Measurements from ENCODE around the gene IPCEF1. TPM values are rescaled to one million over a fixed set of nuclear protein-coding genes. Genes with fewer than 3 reads are reported as not detected.

The IPCEF1 gene
- total and polyA plus RNA-seq, 2 of the 8 experiments (the other 6 are each of a cell fraction or from before 2014, with no cell fraction given): 0.41 to 0.78 TPM

GRCh38 chr6:154236646-154237301 lies 119.8 kb downstream of the IPCEF1 start:
- no peak overlapping the region for H3K9ac ChIP-seq (replicated peaks in 1 of 4; ENCODE audit: extremely low read depth in 1 of 4, low read depth in 3 of 4, low read length in 3 of 4)
- no peak overlapping the region for H3K56ac ChIP-seq (replicated peaks; ENCODE audit: insufficient read length, low read depth, low read length)
- H2AFZ ChIP-seq (ENCODE audit: low read length): no peak overlapping the region
- H4K8ac ChIP-seq (ENCODE audit: extremely low read depth, insufficient read depth, low read length): no peak overlapping the region
- no peak overlapping the region for H4K5ac ChIP-seq (ENCODE audit: insufficient read length, low read depth, low read length)
- H3K9me3 ChIP-seq (ENCODE audit: insufficient read depth in 2 of 2, low read depth in 1 of 2, low read length in 1 of 2): no peaks in the 10 kb centered on the region
- H3K14ac ChIP-seq (ENCODE audit: insufficient read length): no peak overlapping the region
- no peak overlapping the region for H4K91ac ChIP-seq (replicated peaks; ENCODE audit: insufficient read length, low read length)
- H2AK5ac ChIP-seq (ENCODE audit: low read depth, low read length): no peak overlapping the region
- CTCF ChIA-PET (ENCODE audit: partially characterized antibody): interaction anchor here (1.4 to 1.7 kb wide), 2 partner anchors 9 to 71 kb away, joined by 4 to 5 read pairs; no protein-coding TSS in a partner anchor
- no peaks in the 10 kb centered on the region for H3K79me2 ChIP-seq (ENCODE audit: control insufficient read depth in 1 of 2, insufficient read depth in 2 of 2, low read length in 2 of 2)
- FAIRE-seq: no peak
- H3K4me2 ChIP-seq (ENCODE audit: insufficient read depth in 1 of 2, low read depth in 2 of 2, low read length in 2 of 2): no peak overlapping the region
- no peaks in the 10 kb centered on the region for H4K20me1 ChIP-seq (replicated peaks in 1 of 2; ENCODE audit: control insufficient read depth in 1 of 2, insufficient read depth in 2 of 2, low read length in 2 of 2)
- no peaks in the 10 kb centered on the region for H3K23me2 ChIP-seq (ENCODE audit: low read depth, low read length)
- H2BK120ac ChIP-seq (replicated peaks; ENCODE audit: low read depth, low read length): no peak overlapping the region
- no peaks in the 10 kb centered on the region for H3K27me3 ChIP-seq (replicated peaks in 1 of 4; ENCODE audit: control insufficient read depth in 3 of 4, extremely low read depth in 1 of 4, insufficient read depth in 3 of 4, low read length in 3 of 4)
- no peak overlapping the region for H3K4ac ChIP-seq (replicated peaks; ENCODE audit: insufficient read length, low read depth, low read length)
- H3K23ac ChIP-seq (ENCODE audit: insufficient read length): no peak overlapping the region
- no peak overlapping the region for H2BK20ac ChIP-seq (ENCODE audit: low read length)
- POLR2A ChIA-PET (ENCODE audit: partially characterized antibody): interaction anchor here (0.8 kb wide), 1 partner anchor 11 kb away, joined by 3 read pairs; no protein-coding TSS in a partner anchor
- H2BK12ac ChIP-seq (ENCODE audit: low read depth, low read length): no peak overlapping the region
- no peak overlapping the region for H2BK15ac ChIP-seq (ENCODE audit: low read length)
- WGBS, 2 experiments (ENCODE audit: extremely low coverage in 1 of 2, insufficient coverage in 1 of 2, insufficient read length in 1 of 2, insufficient replicate concordance in 2 of 2, low coverage in 1 of 2, low lambda C conversion rate in 2 of 2, missing lambda C conversion rate in 1 of 2): 85% methylated on average over 4 of the region's 4 CpGs; no CpG with 5 or more reads in 1 of the 2 experiments
- H3K4me1 ChIP-seq (replicated peaks in 1 of 4; ENCODE audit: control insufficient read depth in 3 of 4, insufficient read depth in 4 of 4, low read length in 3 of 4): no peaks in the 10 kb centered on the region
- H3K4me3 ChIP-seq (ENCODE audit: extremely low read depth in 1 of 4, insufficient read depth in 2 of 4, low read depth in 3 of 4, low read length in 4 of 4): no peak overlapping the region
- no peaks in the 10 kb centered on the region for H3K79me1 ChIP-seq (ENCODE audit: low read depth, low read length)
- no peak for DNase-seq (ENCODE audit: low read depth in 1 of 2, low spot score in 2 of 2)
- H3K36me3 ChIP-seq (ENCODE audit: control insufficient read depth in 2 of 4, insufficient read depth in 4 of 4, low read length in 3 of 4): no peaks in the 10 kb centered on the region
- H3K18ac ChIP-seq (ENCODE audit: extremely low read depth, low read length): no peak overlapping the region
- H2BK5ac ChIP-seq (ENCODE audit: low read depth, low read length): no peak overlapping the region
- no peak overlapping the region for H3K27ac ChIP-seq (ENCODE audit: low read depth, low read length)
- TF ChIP-seq NANOG (IDR thresholded peaks at IDR 0.05; ENCODE audit: insufficient read depth, low read depth, low read length, poor library complexity, severe bottlenecking) (no peak), SP2 (IDR thresholded peaks at IDR 0.05; ENCODE audit: low read length) (no peak), NRF1 (IDR thresholded peaks at IDR 0.05; ENCODE audit: low read depth, low read length) (no peak), RXRA (IDR thresholded peaks at IDR 0.05; ENCODE audit: insufficient read depth, low read depth, low read length) (no peak), TEAD4 (IDR thresholded peaks at IDR 0.05; ENCODE audit: low read depth, low read length) (no peak), ASH2L (IDR thresholded peaks at IDR 0.05; ENCODE audit: low read length) (no peak), SIRT6 (IDR thresholded peaks at IDR 0.05; ENCODE audit: low read length) (no peak), BACH1 (IDR thresholded peaks at IDR 0.05; ENCODE audit: low read length) (no peak), RNF2 (IDR thresholded peaks at IDR 0.05; ENCODE audit: borderline replicate concordance, low read depth, low read length, missing control alignments, poor library complexity, severe bottlenecking) (no peak), BCL11A (IDR thresholded peaks at IDR 0.05; ENCODE audit: low read depth in 2 of 2, low read length in 2 of 2) (no peak), RBBP5 (IDR thresholded peaks at IDR 0.05; ENCODE audit: borderline replicate concordance, low read depth, low read length) (no peak), SP1 (IDR thresholded peaks at IDR 0.05; ENCODE audit: low read depth, low read length) (no peak), EP300 (IDR thresholded peaks at IDR 0.05; ENCODE audit: borderline replicate concordance in 1 of 2, low read depth in 2 of 2, low read length in 2 of 2) (no peak), CREB1 (IDR thresholded peaks at IDR 0.05) (no peak)
